ENCODE results near the gene ELMO1.

Gene ELMO1

GRCh38 chr7:37414352-37414983, 34.2 kb downstream of the ELMO1 start:
- H3K4me3 ChIP-seq (ENCODE audit: low read length) = no peak overlapping the region
- no peak for DNase-seq (ENCODE audit: low read depth)
- TF ChIP-seq, protein P1, sequence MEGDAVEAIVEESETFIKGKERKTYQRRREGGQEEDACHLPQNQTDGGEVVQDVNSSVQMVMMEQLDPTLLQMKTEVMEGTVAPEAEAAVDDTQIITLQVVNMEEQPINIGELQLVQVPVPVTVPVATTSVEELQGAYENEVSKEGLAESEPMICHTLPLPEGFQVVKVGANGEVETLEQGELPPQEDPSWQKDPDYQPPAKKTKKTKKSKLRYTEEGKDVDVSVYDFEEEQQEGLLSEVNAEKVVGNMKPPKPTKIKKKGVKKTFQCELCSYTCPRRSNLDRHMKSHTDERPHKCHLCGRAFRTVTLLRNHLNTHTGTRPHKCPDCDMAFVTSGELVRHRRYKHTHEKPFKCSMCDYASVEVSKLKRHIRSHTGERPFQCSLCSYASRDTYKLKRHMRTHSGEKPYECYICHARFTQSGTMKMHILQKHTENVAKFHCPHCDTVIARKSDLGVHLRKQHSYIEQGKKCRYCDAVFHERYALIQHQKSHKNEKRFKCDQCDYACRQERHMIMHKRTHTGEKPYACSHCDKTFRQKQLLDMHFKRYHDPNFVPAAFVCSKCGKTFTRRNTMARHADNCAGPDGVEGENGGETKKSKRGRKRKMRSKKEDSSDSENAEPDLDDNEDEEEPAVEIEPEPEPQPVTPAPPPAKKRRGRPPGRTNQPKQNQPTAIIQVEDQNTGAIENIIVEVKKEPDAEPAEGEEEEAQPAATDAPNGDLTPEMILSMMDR (conservative IDR thresholded peaks at IDR 0.05; ENCODE audit: low read length) = no peak

DNA sequence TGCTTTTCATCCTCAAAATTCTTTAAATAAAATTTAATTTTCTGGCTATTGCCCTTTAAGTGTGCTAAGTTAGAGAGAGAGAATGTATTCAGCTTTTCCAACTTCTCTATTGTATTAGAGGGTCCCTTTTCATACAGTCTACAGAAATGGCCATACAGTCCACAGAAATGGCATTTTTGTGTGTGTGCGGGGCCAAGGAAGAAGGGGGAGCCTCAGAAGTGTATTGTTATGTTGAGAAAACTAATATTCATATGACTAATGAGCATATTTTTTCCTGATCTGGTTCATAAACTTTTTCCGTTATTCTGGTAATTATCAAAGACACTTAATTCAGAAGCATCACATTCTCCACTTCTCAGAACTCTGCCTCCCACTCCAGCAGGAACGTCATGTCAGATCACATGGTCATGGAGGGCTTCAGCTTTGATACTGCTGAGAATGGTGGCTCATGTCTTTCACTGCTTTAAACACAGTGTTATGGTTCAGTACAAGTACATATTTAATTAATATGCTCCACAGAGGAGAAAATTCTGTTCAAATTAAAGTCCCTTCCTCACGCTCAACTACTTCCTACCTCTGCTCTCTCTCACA, 37.1 kb downstream of the ELMO1 start:
- DNase-seq (ENCODE audit: low read depth) = no peak
- TF ChIP-seq, protein P1 (conservative IDR thresholded peaks at IDR 0.05; ENCODE audit: low read length) = no peak
- no peak overlapping the region for H3K4me3 ChIP-seq (ENCODE audit: low read length)

GRCh38 chr7:37410305-37411229, 38.1 kb downstream of the ELMO1 start:
- DNase-seq (ENCODE audit: low read depth) = no peak
- no peak overlapping the region for H3K4me3 ChIP-seq (ENCODE audit: low read length)
- TF ChIP-seq, protein P1 (conservative IDR thresholded peaks at IDR 0.05; ENCODE audit: low read length) = no peak

DNA sequence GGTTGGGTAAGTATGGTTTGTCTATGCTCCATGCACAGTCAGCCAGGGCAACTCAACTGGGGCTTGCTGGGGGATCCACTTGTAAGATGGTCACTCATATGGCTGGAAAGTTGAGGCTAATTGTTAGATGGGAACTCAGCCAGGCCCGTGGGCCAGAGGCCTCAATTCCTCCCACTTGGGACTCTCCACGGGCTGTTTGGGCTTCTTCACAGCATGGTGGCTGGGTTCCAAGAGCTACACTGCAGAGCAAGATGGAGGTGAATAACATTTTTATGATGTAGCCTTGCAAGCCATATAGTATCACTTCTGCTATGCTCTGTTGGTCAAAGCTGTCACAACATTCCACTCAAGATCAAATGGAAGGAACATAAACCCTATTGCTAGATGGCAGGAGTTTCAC, 39.2 kb downstream of the ELMO1 start:
- H3K4me3 ChIP-seq (ENCODE audit: low read length) = no peak overlapping the region
- DNase-seq (ENCODE audit: low read depth) = no peak
- TF ChIP-seq, protein P1 (conservative IDR thresholded peaks at IDR 0.05; ENCODE audit: low read length) = no peak

- DNase-seq (ENCODE audit: low read depth) = no peak
- TF ChIP-seq, protein P1 (conservative IDR thresholded peaks at IDR 0.05; ENCODE audit: low read length) = no peak
Observed at GRCh38 chr7:37408291-37409228, 40.1 kb downstream of the ELMO1 start.

DNA sequence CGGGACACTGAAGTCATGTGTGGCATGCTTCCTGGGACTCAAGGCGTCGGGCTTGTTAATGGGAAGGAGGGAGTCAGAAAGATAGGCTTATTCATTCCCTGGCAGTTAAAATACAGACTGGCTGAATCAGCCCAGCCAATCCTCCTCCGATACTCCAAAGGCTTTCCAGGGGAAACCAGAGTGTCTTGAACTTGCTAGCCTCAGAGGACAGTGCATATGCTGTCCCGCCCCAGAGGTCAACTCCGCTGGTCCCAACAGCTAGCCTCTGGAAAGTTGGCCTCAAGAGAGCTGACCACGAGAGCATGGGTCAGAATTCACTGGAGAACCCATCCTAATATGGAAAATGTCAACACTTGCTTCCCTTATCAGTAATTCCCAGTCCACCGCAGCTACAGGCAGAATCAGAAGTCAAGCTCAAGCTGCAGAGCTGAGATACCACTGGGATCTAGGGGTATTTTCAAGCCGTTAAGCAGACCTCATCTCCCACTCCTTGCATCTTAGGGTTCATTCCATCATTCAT, 43.0 kb downstream of the ELMO1 start:
- TF ChIP-seq, protein P1 (conservative IDR thresholded peaks at IDR 0.05; ENCODE audit: low read length) = no peak
- no peak for DNase-seq (ENCODE audit: low read depth)
- H3K4me3 ChIP-seq (ENCODE audit: low read length) = no peak overlapping the region

More at GRCh38 chr7:37408291-37409228, 40.1 kb downstream of the ELMO1 start:
- no peak overlapping the region for H3K4me3 ChIP-seq (ENCODE audit: low read length)

All from AG10803 (cell line).